Astrocyte (in vitro differentiated cells and primary cell): Measurements from ENCODE around the gene CTNNA2.

Source experiments
- CTCF ChIP-seq: IDR thresholded peaks from 2 replicates; pipeline ENCODE4 v1.5.1; 2011; ENCODE audit warnings: low read depth, mild to moderate bottlenecking, inconsistent platforms, low read length, moderate library complexity; ENCODE audit not compliant: insufficient read depth
- EZH2 ChIP-seq: IDR thresholded peaks from 2 replicates; pipeline ENCODE4 v1.6.1; 2012; ENCODE audit warnings: mild to moderate bottlenecking, low read length, inconsistent platforms; ENCODE audit not compliant: insufficient read depth

- TF ChIP-seq EZH2, result no peak
- TF ChIP-seq CTCF, result no peak
Observed at GRCh38 chr2:80489717-80490116, 976.9 kb downstream of the CTNNA2 start.
